Adipocyte (in vitro differentiated cells): ENCODE measurements around the gene UQCRC2.

ENCODE experiments used
- DNase-seq: peaks from one replicate; pipeline ENCODE4 v3.0.0-alpha.2; 2015; ENCODE audit warnings: low read depth
- H3K27me3 ChIP-seq: replicated peaks from 2 replicates; pipeline ENCODE4 v1.7.0; 2013; ENCODE audit warnings: mild to moderate bottlenecking, low read length, moderate library complexity; ENCODE audit not compliant: control insufficient read depth, insufficient read depth
- H3K36me3 ChIP-seq: 2 replicates; pipeline ENCODE4 v1.7.0; 2013; ENCODE audit warnings: low read length, mild to moderate bottlenecking, moderate library complexity; ENCODE audit not compliant: control insufficient read depth, insufficient read depth, severe bottlenecking
- H3K4me1 ChIP-seq: 2 replicates; pipeline ENCODE4 v1.7.0; 2013; ENCODE audit warnings: mild to moderate bottlenecking, low read length, moderate library complexity; ENCODE audit not compliant: control insufficient read depth, insufficient read depth
- H3K4me3 ChIP-seq: 2 replicates; pipeline ENCODE4 v1.7.0; 2013; ENCODE audit warnings: mild to moderate bottlenecking, low read length, moderate library complexity
- H3K9ac ChIP-seq: 2 replicates; pipeline ENCODE4 v1.7.0; 2013; ENCODE audit warnings: mild to moderate bottlenecking, low read length, moderate library complexity
- H3K9me3 ChIP-seq: 2 replicates; pipeline ENCODE4 v1.7.0; 2013; ENCODE audit warnings: mild to moderate bottlenecking, low read length, moderate library complexity; ENCODE audit not compliant: control insufficient read depth

Gene UQCRC2

DNA sequence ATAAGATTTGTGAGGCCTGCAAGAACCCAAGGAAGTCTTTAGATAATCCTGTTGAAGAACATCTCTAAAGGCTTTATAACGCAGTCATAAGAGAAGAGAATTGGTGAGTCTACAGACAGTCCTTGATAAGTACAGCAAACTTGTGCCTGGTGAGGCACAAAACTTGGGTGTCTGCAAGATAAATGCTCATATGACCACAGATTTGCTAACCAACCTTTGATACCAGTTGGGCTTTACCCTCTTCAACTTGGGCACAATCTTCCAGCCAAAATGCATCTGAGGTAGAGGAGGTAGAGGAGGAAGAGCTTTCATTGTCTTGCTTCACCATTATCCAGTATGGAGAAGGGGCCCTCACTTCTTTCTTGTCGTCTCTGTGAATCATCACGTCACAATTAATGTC lies 30.9 kb downstream of the UQCRC2 start:
- DNase-seq, result no peak
- Histone ChIP-seq H3K36me3 (peaks cover 62% of the 10 kb centered on the region), H3K9me3 (no peaks in the 10 kb centered on the region)

DNA sequence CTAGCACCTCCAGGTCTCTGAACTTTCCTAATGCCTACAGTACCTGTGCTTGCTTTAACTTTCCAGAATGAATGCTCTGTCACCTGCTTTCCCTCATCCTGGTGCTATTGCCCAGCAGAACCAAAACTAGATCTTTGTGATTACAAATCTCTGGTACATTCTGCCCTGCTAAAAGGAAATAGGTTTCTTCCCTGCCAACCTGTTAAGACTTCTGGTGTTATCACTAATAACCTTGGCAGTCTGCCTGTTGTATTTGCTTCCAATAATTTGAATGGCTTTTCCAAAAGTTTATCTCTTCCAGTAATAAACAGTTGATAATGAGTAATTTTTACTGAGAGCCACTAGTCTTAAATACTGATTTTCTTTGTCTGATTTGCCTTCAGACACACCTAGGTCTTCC lies 32.4 kb downstream of the UQCRC2 start:
- Histone ChIP-seq H3K36me3 (peaks cover 47% of the 10 kb centered on the region), H3K27me3 (no peaks in the 10 kb centered on the region)

More for the DNA sequence above, 30.9 kb downstream of the UQCRC2 start:
- Histone ChIP-seq H3K9ac (no peak overlapping the region), H3K4me3 (no peak overlapping the region), H3K4me1 (peaks cover 29% of the 10 kb centered on the region), H3K27me3 (no peaks in the 10 kb centered on the region)

DNA sequence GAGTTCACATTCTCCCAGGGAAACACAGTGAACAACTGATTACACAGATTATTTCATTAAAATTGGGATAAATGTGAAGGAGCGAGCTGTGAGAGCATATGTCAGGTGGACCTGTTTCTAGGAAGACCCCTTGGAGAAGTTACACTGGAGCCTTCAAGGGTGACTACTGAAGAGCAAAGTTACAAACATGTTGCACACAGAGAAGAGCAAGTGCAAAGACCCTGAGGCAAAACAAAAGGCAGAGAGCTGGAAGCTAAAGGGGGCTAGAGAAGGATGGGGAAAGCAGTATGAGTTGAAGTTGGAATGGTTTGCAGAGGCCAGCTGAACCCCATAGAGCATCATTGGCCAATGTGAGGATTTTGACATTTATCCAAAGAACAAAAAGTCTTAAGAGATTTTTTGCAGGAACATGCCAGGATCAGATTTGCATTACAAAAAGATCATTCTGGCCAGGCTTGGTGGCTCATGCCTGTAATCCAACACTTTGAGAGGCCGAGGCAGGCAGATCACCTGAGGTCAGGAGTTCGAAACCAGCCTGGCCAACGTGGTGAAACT lies 33.6 kb downstream of the UQCRC2 start:
- no peak overlapping the region for H3K9ac ChIP-seq
- no peak for DNase-seq

More for the DNA sequence above, 32.4 kb downstream of the UQCRC2 start:
- no peak for DNase-seq
- no peak overlapping the region for H3K9ac ChIP-seq
- no peak overlapping the region for H3K4me3 ChIP-seq
- peaks cover 36% of the 10 kb centered on the region for H3K4me1 ChIP-seq
- no peaks in the 10 kb centered on the region for H3K9me3 ChIP-seq

DNA sequence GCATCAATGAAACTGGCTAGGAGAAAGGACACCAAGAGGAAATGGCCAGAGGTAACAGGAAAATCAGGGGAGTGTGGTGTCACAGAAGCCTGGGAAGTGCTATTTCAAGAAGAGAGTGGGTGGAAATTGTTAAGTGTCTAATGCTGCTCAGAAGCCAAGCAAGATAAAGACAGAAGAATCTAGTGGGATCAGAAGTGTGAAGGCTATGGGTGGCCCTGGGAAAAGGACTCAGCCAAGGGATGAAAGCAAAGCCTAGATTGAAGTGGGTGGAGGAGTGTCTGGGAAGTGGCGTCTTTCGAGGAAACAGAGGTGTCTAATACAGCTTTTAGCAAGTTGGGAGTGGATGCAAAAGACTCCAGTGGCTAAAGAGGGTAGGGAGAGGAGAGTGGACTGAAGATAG lies 34.3 kb downstream of the UQCRC2 start:
- peaks cover 36% of the 10 kb centered on the region for H3K4me1 ChIP-seq

More for the DNA sequence above, 33.6 kb downstream of the UQCRC2 start:
- H3K4me3 ChIP-seq, result no peak overlapping the region
- H3K9me3 ChIP-seq, result no peaks in the 10 kb centered on the region
- H3K4me1 ChIP-seq, result peaks cover 36% of the 10 kb centered on the region
- H3K36me3 ChIP-seq, result peaks cover 35% of the 10 kb centered on the region
- H3K27me3 ChIP-seq, result no peaks in the 10 kb centered on the region

DNA sequence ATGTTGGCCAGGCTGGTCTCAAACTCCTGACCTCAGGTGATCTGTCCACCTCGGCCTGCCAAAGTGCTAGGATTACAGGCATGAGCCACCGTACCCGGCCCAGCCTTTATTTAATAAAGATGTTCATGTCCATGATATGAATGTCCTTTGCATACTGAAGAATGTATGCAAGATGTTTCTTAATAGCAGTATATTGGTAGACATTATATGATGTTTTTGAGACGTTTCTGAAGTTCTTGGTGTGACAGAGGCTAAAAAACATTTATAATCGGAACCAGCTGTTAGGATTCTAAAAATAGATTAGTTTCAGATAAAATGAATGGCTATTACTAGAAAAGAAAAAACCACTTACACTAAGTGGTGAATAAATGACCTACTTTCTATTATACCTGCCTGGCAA lies 36.0 kb downstream of the UQCRC2 start:
- H3K4me3 ChIP-seq, result no peak overlapping the region
- H3K27me3 ChIP-seq, result no peaks in the 10 kb centered on the region
- peak; percentile 57 for DNase-seq
- H3K4me1 ChIP-seq, result peaks cover 36% of the 10 kb centered on the region
- peaks cover 11% of the 10 kb centered on the region for H3K36me3 ChIP-seq
- no peak overlapping the region for H3K9ac ChIP-seq
- H3K9me3 ChIP-seq, result no peaks in the 10 kb centered on the region

More for the DNA sequence above, 34.3 kb downstream of the UQCRC2 start:
- Histone ChIP-seq H3K4me3 (no peak overlapping the region), H3K9ac (no peak overlapping the region), H3K9me3 (no peaks in the 10 kb centered on the region), H3K36me3 (peaks cover 28% of the 10 kb centered on the region), H3K27me3 (no peaks in the 10 kb centered on the region)
- DNase-seq, result no peak

DNA sequence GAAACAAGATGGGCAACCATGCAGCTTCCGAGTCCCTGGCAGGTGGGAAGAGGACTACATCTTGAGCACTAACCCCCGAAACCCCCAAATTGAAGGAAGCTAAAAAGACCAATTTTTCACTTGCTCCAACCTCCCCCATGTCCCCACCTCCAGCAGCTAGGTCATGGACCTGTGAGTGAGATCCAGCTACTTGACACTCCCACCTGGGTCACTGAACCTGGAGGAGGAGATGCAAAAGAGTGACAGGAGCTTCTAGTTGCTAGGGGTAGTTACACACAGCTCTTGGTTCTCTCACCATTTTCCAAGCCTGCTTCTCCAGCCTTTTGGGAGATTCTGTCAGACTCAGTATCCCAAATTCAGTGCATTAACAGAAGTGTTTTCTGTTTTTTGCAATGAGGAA lies 36.6 kb downstream of the UQCRC2 start:
- DNase-seq, result no peak
- no peak overlapping the region for H3K9ac ChIP-seq
- H3K9me3 ChIP-seq, result no peaks in the 10 kb centered on the region
- peaks cover 5% of the 10 kb centered on the region for H3K36me3 ChIP-seq
- peaks cover 36% of the 10 kb centered on the region for H3K4me1 ChIP-seq
- no peak overlapping the region for H3K4me3 ChIP-seq
- no peaks in the 10 kb centered on the region for H3K27me3 ChIP-seq

DNA sequence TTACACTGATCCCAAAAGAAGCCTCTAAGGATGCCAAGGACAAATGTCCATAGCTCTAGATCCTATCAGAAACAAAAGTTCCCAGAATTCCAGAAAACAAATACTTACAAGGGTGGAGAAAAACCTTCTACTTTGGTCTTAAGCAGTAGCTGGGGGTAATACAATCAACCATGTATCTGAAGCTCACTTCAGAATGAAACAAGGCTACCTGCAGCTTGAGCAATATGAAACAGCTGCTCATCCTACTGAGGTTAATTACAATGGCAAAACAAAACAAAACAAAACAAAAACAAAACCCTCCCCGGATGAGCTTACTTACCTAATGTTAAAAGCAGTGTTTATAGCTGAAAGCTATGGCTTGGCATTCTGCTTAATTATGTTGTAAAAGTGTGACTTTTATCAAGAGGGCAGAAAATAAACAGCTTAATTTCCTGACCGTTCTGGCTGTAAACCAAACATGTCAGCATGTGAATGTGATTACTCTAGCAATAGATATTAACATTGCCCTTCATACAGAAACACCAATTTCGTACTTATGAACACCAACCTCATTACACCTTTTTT lies 37.3 kb downstream of the UQCRC2 start:
- no peaks in the 10 kb centered on the region for H3K9me3 ChIP-seq
- peaks cover 1% of the 10 kb centered on the region for H3K36me3 ChIP-seq
- no peak for DNase-seq
- no peak overlapping the region for H3K4me3 ChIP-seq
- H3K9ac ChIP-seq, result no peak overlapping the region
- H3K4me1 ChIP-seq, result peaks cover 36% of the 10 kb centered on the region
- no peaks in the 10 kb centered on the region for H3K27me3 ChIP-seq

DNA sequence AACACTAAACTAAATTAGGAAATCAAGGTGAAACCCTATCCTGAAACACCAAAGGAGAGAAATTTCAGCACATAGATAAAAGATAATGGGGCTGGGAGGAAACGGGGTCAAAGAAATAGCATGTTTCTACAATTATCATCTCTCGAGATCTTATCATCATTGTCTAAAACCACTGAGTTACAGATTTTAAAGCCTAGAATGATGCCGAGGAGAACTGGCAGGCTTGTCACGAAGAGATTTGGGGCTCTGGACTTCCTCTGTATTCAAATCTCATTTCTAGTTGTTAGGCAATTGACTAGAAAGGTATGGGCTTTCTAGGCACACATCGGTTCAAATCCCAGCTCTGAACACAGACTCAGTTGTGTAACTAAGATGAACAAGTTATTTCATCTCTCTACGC lies 38.5 kb downstream of the UQCRC2 start:
- DNase-seq, result no peak
- Histone ChIP-seq H3K36me3 (no peaks in the 10 kb centered on the region), H3K4me3 (no peak overlapping the region), H3K9me3 (no peaks in the 10 kb centered on the region), H3K27me3 (no peaks in the 10 kb centered on the region), H3K9ac (no peak overlapping the region), H3K4me1 (peaks cover 28% of the 10 kb centered on the region)

DNA sequence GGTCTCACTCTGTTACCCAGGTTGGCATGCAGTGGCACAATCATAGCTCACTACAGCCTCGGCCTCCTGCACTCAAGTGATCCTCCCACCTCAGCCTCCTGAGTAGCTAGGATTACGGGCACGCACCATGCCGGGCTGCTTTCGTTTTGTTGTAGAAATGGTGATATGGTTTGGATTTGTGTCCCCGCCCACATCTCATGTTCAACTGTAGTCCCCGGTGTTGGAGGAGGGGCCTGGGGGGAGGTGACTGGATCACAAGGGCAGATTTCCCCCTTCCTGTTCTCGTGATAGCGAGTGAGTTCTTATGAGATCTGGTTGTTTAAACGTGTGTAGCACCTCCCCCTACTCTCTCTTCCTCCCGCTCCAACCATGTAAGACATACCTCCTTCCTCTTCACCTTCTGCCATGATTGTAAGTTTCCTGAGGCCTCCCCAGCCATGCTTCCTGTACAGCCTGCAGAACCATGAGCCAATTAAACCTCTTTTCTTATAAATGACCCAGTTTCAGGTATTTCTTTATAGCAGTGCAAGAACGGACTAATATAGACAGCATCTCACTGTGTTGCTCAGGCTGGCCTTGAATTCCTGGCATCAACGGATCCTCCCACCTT lies 41.8 kb downstream of the UQCRC2 start:
- H3K4me1 ChIP-seq, result peaks cover 4% of the 10 kb centered on the region
- H3K9me3 ChIP-seq, result no peaks in the 10 kb centered on the region
- no peak overlapping the region for H3K4me3 ChIP-seq
- no peaks in the 10 kb centered on the region for H3K27me3 ChIP-seq
- H3K9ac ChIP-seq, result no peak overlapping the region
- DNase-seq, result no peak
- H3K36me3 ChIP-seq, result no peaks in the 10 kb centered on the region

DNA sequence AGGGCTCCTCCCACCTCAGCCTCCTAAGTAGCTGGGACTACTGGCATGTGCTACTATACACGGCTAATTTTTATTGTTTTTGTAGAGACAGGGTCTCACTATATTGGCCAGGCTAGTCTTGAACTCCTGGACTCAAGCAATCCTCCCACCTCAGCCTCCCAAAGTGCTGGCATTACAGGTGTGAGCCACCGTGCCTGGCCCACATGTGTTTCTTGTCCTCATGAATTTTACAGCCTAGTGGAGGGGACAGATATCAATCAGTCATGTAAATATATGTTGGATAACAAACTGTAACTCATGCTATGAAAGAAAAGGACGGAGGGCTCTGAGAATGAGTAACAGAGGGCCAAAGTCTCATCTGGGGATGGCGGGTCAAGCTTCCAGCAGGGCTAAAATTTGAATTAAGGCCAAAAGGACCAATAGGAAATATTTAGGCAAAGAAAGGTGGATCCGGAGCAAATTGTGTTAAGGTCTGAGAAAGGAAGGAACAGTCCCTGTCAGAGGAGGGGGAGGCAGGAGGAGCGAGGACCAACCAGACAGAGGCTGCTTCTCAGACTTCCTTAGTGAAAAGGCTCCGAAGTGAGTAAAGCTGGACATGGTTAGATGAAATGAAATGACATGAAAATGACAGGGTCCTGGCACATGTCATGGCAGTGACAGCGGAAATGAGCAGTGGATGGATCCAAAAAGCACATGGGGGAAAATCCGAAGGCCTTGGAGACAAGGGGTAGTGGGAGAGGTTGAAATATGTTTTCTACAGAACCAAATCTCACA lies 43.9 kb downstream of the UQCRC2 start:
- DNase-seq, result no peak
- Histone ChIP-seq H3K9me3 (no peaks in the 10 kb centered on the region), H3K27me3 (no peaks in the 10 kb centered on the region), H3K9ac (no peak overlapping the region), H3K4me3 (no peak overlapping the region), H3K4me1 (peaks cover 7% of the 10 kb centered on the region), H3K36me3 (no peaks in the 10 kb centered on the region)

DNA sequence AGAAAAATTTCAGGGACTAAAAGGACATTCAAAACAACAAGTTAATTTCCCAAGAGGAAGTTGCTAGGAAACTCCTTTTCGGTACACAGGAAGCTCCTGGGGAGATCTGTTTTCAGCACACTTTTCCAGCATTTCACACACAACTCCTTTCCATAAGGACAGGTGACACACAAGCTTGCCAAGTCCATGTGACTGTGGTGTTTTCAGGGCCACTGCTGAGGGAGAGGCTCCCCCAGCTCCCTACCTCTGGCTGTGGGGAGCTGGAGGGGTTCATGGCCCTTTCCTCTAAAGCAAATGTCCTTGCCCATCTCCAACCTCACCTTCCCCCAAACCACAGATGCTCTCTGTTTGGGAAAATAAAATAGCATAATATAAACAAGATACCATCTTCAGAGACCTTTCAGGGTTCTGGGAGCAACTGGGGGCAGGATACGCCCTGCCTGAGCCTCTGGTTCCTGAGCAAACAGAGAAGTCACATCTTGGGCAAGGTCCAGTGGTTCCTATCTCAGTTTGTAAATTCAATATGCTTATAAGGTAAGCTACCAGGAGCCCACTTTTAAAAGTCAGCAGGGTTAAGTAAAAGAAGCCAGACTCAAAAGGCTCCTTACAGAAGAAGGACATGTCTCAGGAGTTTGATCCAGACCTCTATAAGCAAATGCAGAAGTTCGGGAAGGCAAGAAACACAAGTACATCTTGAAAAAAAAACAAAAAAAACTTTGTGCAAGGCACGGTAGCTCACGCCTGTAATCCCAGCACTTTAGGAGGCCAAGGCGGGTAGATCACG lies 44.7 kb downstream of the UQCRC2 start:
- Histone ChIP-seq H3K4me1 (peaks cover 7% of the 10 kb centered on the region), H3K9ac (no peak overlapping the region), H3K27me3 (no peaks in the 10 kb centered on the region), H3K9me3 (no peaks in the 10 kb centered on the region), H3K36me3 (no peaks in the 10 kb centered on the region), H3K4me3 (no peak overlapping the region)
- DNase-seq, result no peak
